ENCODE measurements around the gene TMEM125. TPM values are rescaled to one million over a fixed set of nuclear protein-coding genes. Genes with fewer than 3 reads are reported as not detected.

Gene TMEM125
- total RNA-seq, 1 donor from 2014 or later: 0.73 TPM

DNA sequence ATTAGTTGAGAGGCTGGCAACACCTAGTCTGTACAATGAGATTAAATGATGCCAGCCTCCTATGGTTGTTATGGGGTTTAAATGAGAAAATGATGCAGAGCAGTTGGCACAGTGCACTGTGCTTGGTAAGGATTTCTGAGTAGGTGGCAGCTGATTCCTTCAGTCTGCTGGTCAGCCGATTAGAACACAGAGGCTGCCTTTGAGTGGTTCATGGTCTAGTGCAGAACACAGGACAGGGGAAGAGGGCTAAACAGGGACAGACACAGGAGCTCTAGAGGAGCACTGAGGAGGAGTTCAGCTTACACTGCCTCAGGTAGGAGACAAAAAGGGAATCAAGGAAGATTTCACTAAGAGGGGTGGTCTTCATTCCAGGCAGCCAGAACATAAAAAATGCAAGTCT is 32.4 kb downstream of the TMEM125 start:
- H3K9ac ChIP-seq: no peak overlapping the region

DNA sequence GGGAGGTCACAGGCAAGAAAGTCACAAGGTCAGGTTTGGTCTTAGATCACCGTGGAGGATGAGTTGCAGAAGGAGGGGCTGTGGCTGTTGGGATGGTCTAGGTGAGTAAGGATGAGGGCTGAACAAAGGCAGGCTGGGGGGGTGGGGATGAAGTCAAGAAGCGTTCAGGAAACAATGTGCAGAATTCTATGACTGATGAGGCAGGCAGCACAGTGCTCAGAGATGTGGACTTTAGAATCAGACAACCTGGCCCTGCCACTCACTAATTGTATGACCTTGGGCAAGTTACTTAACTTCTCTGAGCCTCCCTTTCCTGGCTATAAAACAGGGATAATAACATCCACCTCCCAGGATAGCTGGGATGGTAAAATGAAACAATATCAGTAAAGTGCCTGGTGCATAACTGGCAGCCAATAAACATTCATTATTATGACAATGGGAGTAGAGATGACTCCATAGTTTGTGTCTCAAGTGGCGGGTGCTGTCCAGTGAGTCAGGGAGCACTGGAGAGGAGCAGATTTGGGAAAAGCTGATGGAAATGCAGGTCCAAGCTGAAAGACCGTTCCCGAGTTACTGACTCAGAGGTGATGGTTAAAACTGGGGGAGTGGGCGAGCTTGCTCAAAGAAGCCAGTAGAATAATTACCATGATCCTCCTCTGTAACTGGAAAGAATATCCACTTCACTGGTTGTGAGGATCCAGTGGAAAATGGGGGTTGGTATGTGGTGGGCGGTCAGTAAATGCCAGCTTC is 33.1 kb downstream of the TMEM125 start:
- H2AFZ ChIP-seq (replicated peaks): no peak overlapping the region
- no peak overlapping the region for H3K27ac ChIP-seq
- H3F3A ChIP-seq (ENCODE audit: low read depth): no peaks in the 10 kb centered on the region
- H3K4me3 Mint-ChIP-seq: no peak overlapping the region
- H3K4me3 ChIP-seq: no peak overlapping the region
- no peaks in the 10 kb centered on the region for H3K9me3 Mint-ChIP-seq
- no peak overlapping the region for H3K4me2 ChIP-seq
- no peaks in the 10 kb centered on the region for H3K79me2 ChIP-seq (ENCODE audit: low read depth)
- peaks cover 25% of the 10 kb centered on the region for H3K4me1 ChIP-seq
- H3K9ac ChIP-seq: no peak overlapping the region
- H3K27me3 ChIP-seq: no peaks in the 10 kb centered on the region
- H3K27me3 Mint-ChIP-seq (ENCODE audit: insufficient read depth, low read depth): peaks cover 7% of the 10 kb centered on the region
- peak overlapping the region; percentile 43 for H3K27ac Mint-ChIP-seq
- no peak for DNase-seq (ENCODE audit: low spot score)
- no peaks in the 10 kb centered on the region for H4K20me1 ChIP-seq (ENCODE audit: low read depth)
- no peaks in the 10 kb centered on the region for H3K36me3 Mint-ChIP-seq
- no peaks in the 10 kb centered on the region for H3K36me3 ChIP-seq
- TF ChIP-seq, protein P1, sequence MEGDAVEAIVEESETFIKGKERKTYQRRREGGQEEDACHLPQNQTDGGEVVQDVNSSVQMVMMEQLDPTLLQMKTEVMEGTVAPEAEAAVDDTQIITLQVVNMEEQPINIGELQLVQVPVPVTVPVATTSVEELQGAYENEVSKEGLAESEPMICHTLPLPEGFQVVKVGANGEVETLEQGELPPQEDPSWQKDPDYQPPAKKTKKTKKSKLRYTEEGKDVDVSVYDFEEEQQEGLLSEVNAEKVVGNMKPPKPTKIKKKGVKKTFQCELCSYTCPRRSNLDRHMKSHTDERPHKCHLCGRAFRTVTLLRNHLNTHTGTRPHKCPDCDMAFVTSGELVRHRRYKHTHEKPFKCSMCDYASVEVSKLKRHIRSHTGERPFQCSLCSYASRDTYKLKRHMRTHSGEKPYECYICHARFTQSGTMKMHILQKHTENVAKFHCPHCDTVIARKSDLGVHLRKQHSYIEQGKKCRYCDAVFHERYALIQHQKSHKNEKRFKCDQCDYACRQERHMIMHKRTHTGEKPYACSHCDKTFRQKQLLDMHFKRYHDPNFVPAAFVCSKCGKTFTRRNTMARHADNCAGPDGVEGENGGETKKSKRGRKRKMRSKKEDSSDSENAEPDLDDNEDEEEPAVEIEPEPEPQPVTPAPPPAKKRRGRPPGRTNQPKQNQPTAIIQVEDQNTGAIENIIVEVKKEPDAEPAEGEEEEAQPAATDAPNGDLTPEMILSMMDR (IDR thresholded peaks at IDR 0.05): no peak
- TF ChIP-seq EZH2phosphoT487 (IDR thresholded peaks at IDR 0.05) (no peak), EZH2 (IDR thresholded peaks at IDR 0.05) (no peak)
- peaks cover 19% of the 10 kb centered on the region for H3K4me1 Mint-ChIP-seq
- no peaks in the 10 kb centered on the region for H3K9me3 ChIP-seq (ENCODE audit: low read depth)

More for the DNA sequence above, 32.4 kb downstream of the TMEM125 start:
- DNase-seq (ENCODE audit: low spot score): no peak
- Mint-ChIP-seq H3K27me3 (ENCODE audit: insufficient read depth, low read depth) (peaks cover 7% of the 10 kb centered on the region), H3K9me3 (no peaks in the 10 kb centered on the region), H3K4me3 (no peak overlapping the region), H3K4me1 (peaks cover 19% of the 10 kb centered on the region), H3K27ac (no peak overlapping the region), H3K36me3 (no peaks in the 10 kb centered on the region)
- Histone ChIP-seq H3F3A (ENCODE audit: low read depth) (no peaks in the 10 kb centered on the region), H3K27me3 (no peaks in the 10 kb centered on the region), H3K4me2 (no peak overlapping the region), H3K9me3 (ENCODE audit: low read depth) (no peaks in the 10 kb centered on the region), H3K27ac (no peak overlapping the region), H3K4me1 (peaks cover 28% of the 10 kb centered on the region), H3K79me2 (ENCODE audit: low read depth) (no peaks in the 10 kb centered on the region), H3K4me3 (no peak overlapping the region), H2AFZ (replicated peaks) (no peak overlapping the region), H3K36me3 (no peaks in the 10 kb centered on the region), H4K20me1 (ENCODE audit: low read depth) (no peaks in the 10 kb centered on the region)
- TF ChIP-seq EZH2phosphoT487 (IDR thresholded peaks at IDR 0.05): no peak
- no peak for TF ChIP-seq EZH2 (IDR thresholded peaks at IDR 0.05)
- TF ChIP-seq, protein P1 (IDR thresholded peaks at IDR 0.05): no peak

DNA sequence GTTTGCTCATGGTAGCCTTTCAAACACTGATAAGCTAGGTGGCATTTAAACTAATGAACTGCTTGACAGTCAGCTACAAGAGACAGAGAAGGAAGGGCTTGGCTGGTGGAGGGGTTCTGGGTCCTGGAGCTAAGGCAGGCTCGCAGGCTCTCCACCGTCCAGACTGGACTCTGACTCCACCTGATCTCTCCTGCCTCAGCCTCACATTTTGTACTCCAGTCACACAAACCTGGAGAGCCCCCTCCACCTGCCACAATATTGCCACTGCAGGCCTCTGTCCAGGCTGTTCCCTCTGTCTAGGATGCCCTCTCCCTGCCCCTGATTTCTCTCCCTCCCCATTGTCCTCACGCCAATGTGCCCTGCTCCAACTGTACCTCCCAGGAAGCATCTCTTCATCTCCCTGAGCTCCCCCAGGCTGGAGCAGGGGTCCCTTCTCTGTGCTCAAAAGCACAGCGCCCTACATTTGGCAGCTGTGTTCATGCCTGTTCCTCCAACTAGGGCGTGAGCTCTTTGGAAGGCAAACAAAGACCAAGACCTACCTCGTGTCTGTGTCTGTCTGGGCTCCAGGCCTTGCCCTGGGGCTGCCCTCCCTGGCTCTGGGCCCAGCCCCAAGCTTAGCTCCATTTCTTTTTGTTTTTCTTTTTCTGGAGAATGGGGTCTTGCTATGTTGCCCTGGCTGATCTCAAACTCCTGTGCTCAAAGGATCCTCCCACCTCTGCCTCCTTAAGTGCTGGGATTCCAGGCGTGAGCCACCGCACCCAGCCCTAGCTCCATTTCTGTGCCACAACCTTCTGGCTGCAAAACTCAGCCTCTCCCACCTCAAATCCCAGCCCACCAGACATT is 33.9 kb downstream of the TMEM125 start:
- Mint-ChIP-seq H3K36me3 (no peaks in the 10 kb centered on the region), H3K9me3 (no peaks in the 10 kb centered on the region)
- no peaks in the 10 kb centered on the region for H4K20me1 ChIP-seq (ENCODE audit: low read depth)

More for the DNA sequence above, 33.9 kb downstream of the TMEM125 start:
- peak overlapping the region; percentile 43 for H3K27ac Mint-ChIP-seq
- no peak overlapping the region for H3K4me2 ChIP-seq
- H3K4me3 Mint-ChIP-seq: peak overlapping the region; percentile 40
- no peaks in the 10 kb centered on the region for H3K36me3 ChIP-seq
- no peak for DNase-seq (ENCODE audit: low spot score)
- H3K9ac ChIP-seq: no peak overlapping the region
- no peaks in the 10 kb centered on the region for H3K27me3 ChIP-seq
- H3K4me3 ChIP-seq: no peak overlapping the region
- H3K27ac ChIP-seq: no peak overlapping the region
- H3K4me1 ChIP-seq: peaks cover 25% of the 10 kb centered on the region
- H3K27me3 Mint-ChIP-seq (ENCODE audit: insufficient read depth, low read depth): peaks cover 7% of the 10 kb centered on the region
- H3K9me3 ChIP-seq (ENCODE audit: low read depth): no peaks in the 10 kb centered on the region
- no peak overlapping the region for H2AFZ ChIP-seq (replicated peaks)
- TF ChIP-seq, protein P1 (IDR thresholded peaks at IDR 0.05): no peak
- no peak for TF ChIP-seq EZH2 (IDR thresholded peaks at IDR 0.05)
- no peak for TF ChIP-seq EZH2phosphoT487 (IDR thresholded peaks at IDR 0.05)
- H3K4me1 Mint-ChIP-seq: peaks cover 19% of the 10 kb centered on the region
- no peaks in the 10 kb centered on the region for H3F3A ChIP-seq (ENCODE audit: low read depth)
- no peaks in the 10 kb centered on the region for H3K79me2 ChIP-seq (ENCODE audit: low read depth)
